Loucy (cell line): ENCODE results near the gene UNC119B.

ENCODE experiments used
- H2AFZ ChIP-seq: fragments of 200-600 bp; sonication (generic); 2 replicates; pipeline ENCODE4 v1.6.0; 2016; ENCODE audit warnings: antibody characterized with exemption, mild to moderate bottlenecking, low read length, moderate library complexity
- H3F3A ChIP-seq: fragments of 200-600 bp; 2 replicates; pipeline ENCODE4 v1.6.0; 2016; ENCODE audit warnings: antibody characterized with exemption, low read depth, mild to moderate bottlenecking
- H3K27me3 ChIP-seq: fragments of 200-600 bp; sonication (generic); 2 replicates; pipeline ENCODE4 v1.6.1; 2014; ENCODE audit warnings: low read length, mild to moderate bottlenecking; ENCODE audit not compliant: insufficient read depth, poor library complexity, severe bottlenecking
- H3K36me3 ChIP-seq: fragments of 200-600 bp; sonication (generic); 2 replicates; pipeline ENCODE4 v1.6.1; 2016; ENCODE audit warnings: low read length; ENCODE audit not compliant: insufficient read depth
- H3K4me1 ChIP-seq: fragments of 200-600 bp; sonication (generic); 2 replicates; pipeline ENCODE4 v1.5.1; 2014; ENCODE audit warnings: low read length, mild to moderate bottlenecking; ENCODE audit not compliant: insufficient read depth, poor library complexity, severe bottlenecking
- H3K4me2 ChIP-seq: fragments of 200-600 bp; sonication (generic); 2 replicates; pipeline ENCODE4 v1.6.0; 2014; ENCODE audit warnings: antibody characterized with exemption, low read length, low read depth, mild to moderate bottlenecking; ENCODE audit not compliant: poor library complexity, severe bottlenecking
- H3K4me3 ChIP-seq: fragments of 200-600 bp; sonication (generic); 2 replicates; pipeline ENCODE4 v1.5.1; 2014; ENCODE audit warnings: low read length, mild to moderate bottlenecking, mixed read lengths; ENCODE audit not compliant: poor library complexity, severe bottlenecking
- H3K79me2 ChIP-seq: fragments of 200-600 bp; sonication (generic); 2 replicates; pipeline ENCODE4 v1.6.1; 2014; ENCODE audit warnings: low read length; ENCODE audit not compliant: insufficient read depth
- H3K9ac ChIP-seq: fragments of 200-600 bp; sonication (generic); 2 replicates; pipeline ENCODE4 v1.6.0; 2014; ENCODE audit warnings: mild to moderate bottlenecking, low read depth, low read length, moderate library complexity; ENCODE audit not compliant: poor library complexity, severe bottlenecking
- H3K9me2 ChIP-seq: fragments of 200-600 bp; sonication (generic); replicated peaks from 2 replicates; pipeline ENCODE4 v1.6.1; 2016; ENCODE audit warnings: low read depth, low read length, mixed read lengths
- H3K9me3 ChIP-seq: fragments of 200-600 bp; sonication (generic); 2 replicates; pipeline ENCODE4 v1.6.1; 2014; ENCODE audit warnings: mild to moderate bottlenecking, antibody characterized with exemption, low read length, low read depth; ENCODE audit not compliant: insufficient read depth
- H4K20me1 ChIP-seq: fragments of 200-600 bp; sonication (generic); 2 replicates; pipeline ENCODE4 v1.6.0; 2014; ENCODE audit warnings: antibody characterized with exemption, low read length, mild to moderate bottlenecking; ENCODE audit not compliant: insufficient read depth, poor library complexity, severe bottlenecking
- CTCF ChIP-seq: fragments of 200-600 bp; sonication (generic); conservative IDR thresholded peaks from 2 replicates; pipeline ENCODE4 v1.5.1; 2014; ENCODE audit warnings: mild to moderate bottlenecking, antibody characterized with exemption, low read length
- EZH2phosphoT487 ChIP-seq: fragments of 200-600 bp; IDR thresholded peaks from 2 replicates; pipeline ENCODE4 v1.6.1; 2018; ENCODE audit warnings: antibody characterized with exemption, mild to moderate bottlenecking, moderate library complexity, borderline replicate concordance

UNC119B gene

DNA sequence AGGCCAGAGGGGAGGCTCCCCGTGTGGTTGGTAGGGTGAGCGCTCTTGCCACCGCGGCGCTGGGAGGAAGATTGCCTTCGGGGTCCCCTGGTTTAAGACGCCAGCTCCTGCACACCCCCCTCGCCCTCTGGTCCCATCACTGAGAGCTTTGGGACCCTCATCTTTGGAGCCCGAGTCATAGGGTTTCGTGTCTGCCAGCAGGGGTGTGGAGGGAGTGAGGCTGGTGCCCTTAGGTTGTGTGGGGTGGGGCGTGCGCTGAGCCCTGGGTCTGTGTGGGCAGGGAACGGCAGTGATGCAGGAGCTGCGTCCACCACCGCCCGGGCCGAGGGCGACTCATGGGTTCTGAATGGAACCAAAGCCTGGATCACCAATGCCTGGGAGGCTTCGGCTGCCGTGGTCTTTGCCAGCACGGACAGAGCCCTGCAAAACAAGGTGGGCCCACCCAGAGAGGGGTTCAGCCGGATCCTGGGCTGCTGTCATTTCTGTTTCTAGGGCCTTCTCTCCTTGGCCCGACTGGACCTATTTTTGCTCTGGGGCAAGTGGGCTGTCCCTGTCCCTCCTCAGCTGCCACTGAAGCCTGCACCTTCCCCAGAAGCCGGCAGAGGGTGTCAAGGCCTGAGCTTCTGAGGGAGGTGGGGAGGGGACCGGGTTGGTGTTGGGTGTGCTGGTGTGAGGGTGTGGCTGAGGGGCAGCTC, 27.4 kb downstream of the UNC119B start:
- no peak overlapping the region for H3K4me2 ChIP-seq
- H3K4me1 ChIP-seq: no peaks in the 10 kb centered on the region
- no peaks in the 10 kb centered on the region for H3K27me3 ChIP-seq
- H3F3A ChIP-seq: no peaks in the 10 kb centered on the region
- no peaks in the 10 kb centered on the region for H4K20me1 ChIP-seq
- H3K9me3 ChIP-seq: no peaks in the 10 kb centered on the region
- no peaks in the 10 kb centered on the region for H3K9me2 ChIP-seq
- no peaks in the 10 kb centered on the region for H3K36me3 ChIP-seq
- H3K4me3 ChIP-seq: no peak overlapping the region
- no peaks in the 10 kb centered on the region for H3K79me2 ChIP-seq
- H3K9ac ChIP-seq: no peak overlapping the region
- no peak overlapping the region for H2AFZ ChIP-seq
- no peak for TF ChIP-seq CTCF
- no peak for TF ChIP-seq EZH2phosphoT487

DNA sequence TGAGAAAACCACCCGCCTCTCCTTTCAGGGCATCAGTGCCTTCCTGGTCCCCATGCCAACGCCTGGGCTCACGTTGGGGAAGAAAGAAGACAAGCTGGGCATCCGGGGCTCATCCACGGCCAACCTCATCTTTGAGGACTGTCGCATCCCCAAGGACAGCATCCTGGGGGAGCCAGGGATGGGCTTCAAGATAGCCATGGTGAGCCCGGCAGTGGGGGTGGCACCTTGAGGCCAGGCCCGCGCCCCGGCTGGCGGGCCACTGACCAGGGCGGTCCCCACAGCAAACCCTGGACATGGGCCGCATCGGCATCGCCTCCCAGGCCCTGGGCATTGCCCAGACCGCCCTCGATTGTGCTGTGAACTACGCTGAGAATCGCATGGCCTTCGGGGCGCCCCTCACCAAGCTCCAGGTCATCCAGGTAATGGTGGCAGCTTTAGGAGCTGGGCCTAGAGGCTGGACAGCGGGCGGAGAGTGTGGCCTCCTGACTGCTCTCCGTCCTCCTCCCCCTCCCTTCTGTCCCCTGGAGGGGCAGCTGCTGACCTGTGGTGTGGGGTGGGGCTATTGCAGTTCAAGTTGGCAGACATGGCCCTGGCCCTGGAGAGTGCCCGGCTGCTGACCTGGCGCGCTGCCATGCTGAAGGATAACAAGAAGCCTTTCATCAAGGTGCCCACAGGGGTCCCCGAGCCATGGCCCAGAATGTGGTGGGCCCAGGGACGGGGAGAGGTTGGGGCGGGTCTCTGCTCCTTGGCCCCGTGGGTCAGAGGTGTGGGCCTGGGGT, 28.2 kb downstream of the UNC119B start:
- no peaks in the 10 kb centered on the region for H3K79me2 ChIP-seq
- H2AFZ ChIP-seq: no peak overlapping the region
- no peaks in the 10 kb centered on the region for H3F3A ChIP-seq
- TF ChIP-seq CTCF: no peak
- no peak for TF ChIP-seq EZH2phosphoT487
- H3K9me3 ChIP-seq: no peaks in the 10 kb centered on the region
- no peaks in the 10 kb centered on the region for H3K4me1 ChIP-seq
- no peak overlapping the region for H3K4me2 ChIP-seq
- H3K9ac ChIP-seq: no peak overlapping the region
- H3K36me3 ChIP-seq: no peaks in the 10 kb centered on the region
- H3K27me3 ChIP-seq: no peaks in the 10 kb centered on the region
- no peaks in the 10 kb centered on the region for H4K20me1 ChIP-seq
- no peaks in the 10 kb centered on the region for H3K9me2 ChIP-seq
- H3K4me3 ChIP-seq: no peak overlapping the region

DNA sequence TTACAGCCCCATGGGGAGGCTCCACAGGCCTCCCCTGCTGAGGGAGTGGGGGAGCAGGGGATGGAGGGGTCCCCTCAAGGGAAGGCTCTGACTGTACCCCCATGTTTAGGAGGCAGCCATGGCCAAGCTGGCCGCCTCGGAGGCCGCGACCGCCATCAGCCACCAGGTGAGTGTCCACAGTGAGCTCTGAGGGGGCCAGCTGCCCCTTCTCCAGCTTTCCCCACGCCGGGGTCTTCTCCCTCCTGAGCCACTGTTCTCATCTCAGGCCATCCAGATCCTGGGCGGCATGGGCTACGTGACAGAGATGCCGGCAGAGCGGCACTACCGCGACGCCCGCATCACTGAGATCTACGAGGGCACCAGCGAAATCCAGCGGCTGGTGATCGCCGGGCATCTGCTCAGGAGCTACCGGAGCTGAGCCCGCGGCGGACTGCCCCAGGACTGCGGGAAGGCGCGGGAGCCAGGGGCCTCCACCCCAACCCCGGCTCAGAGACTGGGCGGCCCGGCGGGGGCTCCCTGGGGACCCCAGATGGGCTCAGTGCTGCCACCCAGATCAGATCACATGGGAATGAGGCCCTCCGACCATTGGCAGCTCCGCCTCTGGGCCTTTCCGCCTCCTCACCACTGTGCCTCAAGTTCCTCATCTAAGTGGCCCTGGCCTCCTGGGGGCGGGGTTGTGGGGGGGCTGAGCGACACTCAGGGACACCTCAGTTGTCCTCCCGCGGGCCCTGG, 28.9 kb downstream of the UNC119B start:
- TF ChIP-seq EZH2phosphoT487: no peak
- TF ChIP-seq CTCF: no peak
- H3K4me2 ChIP-seq: no peak overlapping the region
- H3K4me1 ChIP-seq: no peaks in the 10 kb centered on the region
- no peaks in the 10 kb centered on the region for H3K27me3 ChIP-seq
- no peak overlapping the region for H2AFZ ChIP-seq
- no peak overlapping the region for H3K9ac ChIP-seq
- H3K79me2 ChIP-seq: no peaks in the 10 kb centered on the region
- H3F3A ChIP-seq: no peaks in the 10 kb centered on the region
- no peaks in the 10 kb centered on the region for H4K20me1 ChIP-seq
- H3K9me2 ChIP-seq: no peaks in the 10 kb centered on the region
- no peaks in the 10 kb centered on the region for H3K36me3 ChIP-seq
- no peaks in the 10 kb centered on the region for H3K9me3 ChIP-seq
- H3K4me3 ChIP-seq: no peak overlapping the region
